ENCODE results near the gene FUT9.

FUT9 gene

GRCh38 chr6:96015518-96016333, at the start of gene FUT9:
TSS of gene FUT9 (plus strand) at chr6:96015974. CDS start at chr6:96203156, 187,182 bp downstream.
- TF ChIP-seq POU6F1 (CRISPR knock-in tag; IDR thresholded peaks at IDR 0.05; ENCODE audit: borderline replicate concordance, low read depth), result no peak
- no peak for TF ChIP-seq SNAI2 (CRISPR knock-in tag; IDR thresholded peaks at IDR 0.05)
- no peak for TF ChIP-seq PPARA (CRISPR knock-in tag; IDR thresholded peaks at IDR 0.05; ENCODE audit: borderline replicate concordance)
- TF ChIP-seq ISL1 (CRISPR knock-in tag; IDR thresholded peaks at IDR 0.05), result no peak
- no peak for TF ChIP-seq TSHZ2 (CRISPR knock-in tag; IDR thresholded peaks at IDR 0.05)
- no peak for TF ChIP-seq OSR1 (CRISPR knock-in tag; IDR thresholded peaks at IDR 0.05)
- no peak for TF ChIP-seq ZNF565 (CRISPR knock-in tag; conservative IDR thresholded peaks at IDR 0.05; ENCODE audit: low read depth)
- TF ChIP-seq ARNTL (CRISPR knock-in tag; IDR thresholded peaks at IDR 0.05; ENCODE audit: borderline replicate concordance, low read depth), result no peak
- TF ChIP-seq TCF4 (CRISPR knock-in tag; IDR thresholded peaks at IDR 0.05; ENCODE audit: borderline replicate concordance), result no peak
- TF ChIP-seq ESRRG (CRISPR knock-in tag; IDR thresholded peaks at IDR 0.05), result no peak
- no peak for TF ChIP-seq CREB5 (CRISPR knock-in tag; IDR thresholded peaks at IDR 0.05; ENCODE audit: low read depth)
- no peak for TF ChIP-seq ZFP30 (CRISPR knock-in tag; IDR thresholded peaks at IDR 0.05)
- ATAC-seq, result peak; percentile 68

GRCh38 chr6:95967594-95967993, 48.2 kb upstream of the FUT9 start:
- no peak for TF ChIP-seq ZC3H10 (CRISPR knock-in tag; IDR thresholded peaks at IDR 0.05)
- TF ChIP-seq RARB (CRISPR knock-in tag; IDR thresholded peaks at IDR 0.05), result no peak
- TF ChIP-seq SNAI2 (CRISPR knock-in tag; IDR thresholded peaks at IDR 0.05), result no peak
- no peak for ATAC-seq

GRCh38 chr6:95973976-95974375, 41.8 kb upstream of the FUT9 start:
- ATAC-seq, result no peak

More at GRCh38 chr6:95973976-95974375, 41.8 kb upstream of the FUT9 start:
- no peak for TF ChIP-seq ISL1 (CRISPR knock-in tag; IDR thresholded peaks at IDR 0.05)
- no peak for TF ChIP-seq ZNF70 (CRISPR knock-in tag; IDR thresholded peaks at IDR 0.05)
- TF ChIP-seq TCF4 (CRISPR knock-in tag; IDR thresholded peaks at IDR 0.05; ENCODE audit: borderline replicate concordance), result no peak
- no peak for TF ChIP-seq TSHZ2 (CRISPR knock-in tag; IDR thresholded peaks at IDR 0.05)
- TF ChIP-seq ZC3H10 (CRISPR knock-in tag; IDR thresholded peaks at IDR 0.05), result no peak
- no peak for TF ChIP-seq ZFP3 (CRISPR knock-in tag; IDR thresholded peaks at IDR 0.05)
